Esophagus muscularis mucosa (tissue), 4 donors: ENCODE data around the gene SAMD10. TPM values are rescaled to one million over a fixed set of nuclear protein-coding genes. Genes with fewer than 3 reads are reported as not detected.

ENCODE experiments used
- DNase-seq: peaks from one replicate; pipeline ENCODE4 v3.0.0-alpha.2; 2017; ENCODE audit errors: extremely low spot score
- H3K27ac ChIP-seq, 4 donors: fragments of 200-600 bp; sonication (generic); replicated peaks in 1 of 4; 1 replicate in 3 of 4; 2 replicates in 1 of 4; pipeline ENCODE4 v1.5.1; 2016 to 2019; ENCODE audit warnings: mild to moderate bottlenecking in 1 of 4
- H3K27me3 ChIP-seq, 4 donors: fragments of 200-600 bp; sonication (generic); one replicate each; pipeline versions ENCODE4 v1.5.1 to v1.6.0; 2016 to 2019
- H3K36me3 ChIP-seq, 4 donors: fragments of 200-600 bp; sonication (generic); one replicate each; pipeline ENCODE4 v1.5.1; 2016 to 2019
- H3K4me1 ChIP-seq, 4 donors: fragments of 200-600 bp; sonication (generic); one replicate each; pipeline ENCODE4 v1.5.1; 2016 to 2019
- H3K4me3 ChIP-seq, 4 donors: fragments of 200-600 bp; sonication (generic); 1 replicate in 2 of 4; 2 replicates in 2 of 4; pipeline ENCODE4 v1.5.1; 2016 to 2019; ENCODE audit warnings: mild to moderate bottlenecking in 4 of 4, moderate library complexity in 1 of 4
- H3K9me3 ChIP-seq, 4 donors: fragments of 200-600 bp; sonication (generic); 1 replicate in 3 of 4; 2 replicates in 1 of 4; pipeline ENCODE4 v1.5.1; 2016 to 2019
- CTCF ChIP-seq, 3 experiments: fragments of 200-600 bp in 2 of 3; fragments of 450-650 bp in 1 of 3; sonication (generic) in 2 of 3; IDR thresholded peaks; one replicate each; pipeline ENCODE4 v1.5.1; 2017 to 2019; ENCODE audit warnings: antibody characterized with exemption in 3 of 3, mild to moderate bottlenecking in 2 of 3, moderate library complexity in 1 of 3
- EP300 ChIP-seq: sonication (generic); formaldehyde crosslinking; IDR thresholded peaks from one replicate; pipeline ENCODE4 v1.6.1; 2017; ENCODE audit warnings: antibody characterized with exemption
- POLR2A ChIP-seq: fragments of 450-650 bp; IDR thresholded peaks from one replicate; pipeline ENCODE4 v1.6.1; 2017; ENCODE audit warnings: antibody characterized with exemption, moderate library complexity, mild to moderate bottlenecking, low read depth
- POLR2AphosphoS5 ChIP-seq, 2 donors: sonication (generic); formaldehyde crosslinking; IDR thresholded peaks; one replicate each; pipeline ENCODE4 v1.6.1; 2017; ENCODE audit warnings: antibody characterized with exemption in 2 of 2
- WGBS: methylation state at CpG from one replicate; pipeline ENCODE4 v1.1.5; 2018; 5-methylcytosine and 5-hydroxymethylcytosine counted together
- intact Hi-C: fragments of 100-400 bp; cut with DNase I; formaldehyde crosslinking; loops from one replicate; pipeline ENCODE4 v1.15.1; 2023
- total RNA-seq, 4 donors: library from RNA; depleted of rRNA; stranded (reverse); fragments of >200 nt; gene quantifications; one replicate each; pipeline versions ENCODE4 v1.1.0 to v1.2.1, GENCODE V29; 2016

SAMD10 gene
- total RNA-seq, 4 donors from 2014 or later: 2.1 to 11.7 (median 4.4) TPM

- no peak for TF ChIP-seq EP300
- no peak for TF ChIP-seq POLR2AphosphoS5 (IDR thresholded peaks at IDR 0.05)
- TF ChIP-seq POLR2A: no peak
- no peak for TF ChIP-seq CTCF (IDR thresholded peaks at IDR 0.05)
- intact Hi-C loops: no loop called here
- WGBS: 94% methylated on average over 20 of the region's 27 CpGs
- Histone ChIP-seq H3K27ac (no peak overlapping the region), H3K36me3 (peaks cover 23 to 57% (median 53%) of the 10 kb centered on the region in 4 donors), H3K4me3 (no peak overlapping the region), H3K27me3 (no peaks in the 10 kb centered on the region), H3K4me1 (peaks cover 16 to 29% (median 20%) of the 10 kb centered on the region in 4 donors), H3K9me3 (no peaks in the 10 kb centered on the region)
- no peak for DNase-seq
These were observed 13.1 kb downstream of the SAMD10 start for GRCh38 chr20:63966172-63966943.

DNA sequence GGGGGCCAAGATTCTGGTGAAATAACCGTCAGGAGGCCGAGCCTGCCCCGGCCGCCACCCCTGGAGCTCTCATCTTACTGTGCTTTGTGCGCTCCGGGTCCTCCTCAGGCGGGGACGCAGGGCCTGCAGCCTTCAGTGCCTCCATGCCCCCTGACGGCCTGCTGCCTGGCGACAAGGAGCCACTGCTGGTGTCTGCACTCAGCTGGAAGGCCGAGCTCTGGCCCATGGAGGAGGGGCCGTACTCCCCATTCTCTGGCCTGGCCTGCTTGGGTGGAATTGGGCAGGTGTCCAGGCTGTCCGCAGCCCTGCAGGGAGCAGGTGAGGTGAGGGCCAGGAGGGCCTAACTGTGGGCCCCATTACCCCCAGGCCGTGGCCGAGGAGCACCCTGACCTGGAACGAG, 15.0 kb downstream of the SAMD10 start:
- H3K4me1 ChIP-seq: peaks cover 9 to 20% (median 12%) of the 10 kb centered on the region in 4 donors
- 88% methylated on average over 16 of the region's 16 CpGs for WGBS
- no peak for DNase-seq
- H3K4me3 ChIP-seq: no peak overlapping the region
- intact Hi-C loops: no loop called here
- no peak overlapping the region for H3K27ac ChIP-seq
- peaks cover 25 to 76% (median 71%) of the 10 kb centered on the region in 4 donors for H3K36me3 ChIP-seq
- no peaks in the 10 kb centered on the region for H3K27me3 ChIP-seq
- no peak for TF ChIP-seq EP300
- no peak for TF ChIP-seq POLR2A
- TF ChIP-seq POLR2AphosphoS5 (IDR thresholded peaks at IDR 0.05): no peak
- no peak for TF ChIP-seq CTCF (IDR thresholded peaks at IDR 0.05)
- no peaks in the 10 kb centered on the region for H3K9me3 ChIP-seq

DNA sequence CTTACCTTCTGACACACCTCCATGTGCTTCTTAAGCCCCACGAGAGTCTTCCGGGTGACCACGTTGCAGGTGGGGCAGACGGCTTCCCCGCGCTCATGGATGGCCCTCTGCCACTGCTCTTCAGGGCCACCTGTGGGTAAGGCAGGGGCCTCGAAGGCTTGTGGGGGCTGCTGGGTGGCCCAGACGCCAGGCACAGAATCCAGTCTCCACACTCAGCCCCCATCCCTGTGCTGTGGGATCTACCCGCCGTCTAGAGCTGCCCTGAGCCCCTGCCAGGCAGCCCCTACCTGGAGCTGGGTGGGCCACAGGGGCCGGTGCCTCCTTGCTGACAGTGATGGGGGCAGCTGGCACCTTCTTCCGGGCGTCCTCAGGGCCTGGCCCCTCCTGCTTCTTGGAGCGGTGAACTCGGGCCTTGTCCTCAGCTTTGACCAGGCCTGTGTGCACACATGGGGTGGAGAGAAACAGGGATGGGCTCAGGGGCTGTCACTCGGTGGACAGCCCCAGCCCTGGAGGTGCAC, 15.6 kb downstream of the SAMD10 start:
- H3K36me3 ChIP-seq: peaks cover 25 to 82% (median 76%) of the 10 kb centered on the region in 4 donors
- 98% methylated on average over 11 of the region's 16 CpGs for WGBS
- DNase-seq: no peak
- H3K27me3 ChIP-seq: no peaks in the 10 kb centered on the region
- no peaks in the 10 kb centered on the region for H3K9me3 ChIP-seq
- intact Hi-C loops: no loop called here
- TF ChIP-seq POLR2AphosphoS5 (IDR thresholded peaks at IDR 0.05) (no peak), POLR2A (no peak), EP300 (no peak), CTCF (IDR thresholded peaks at IDR 0.05) (no peak)
- peaks cover 6 to 14% (median 8%) of the 10 kb centered on the region in 4 donors for H3K4me1 ChIP-seq
- H3K4me3 ChIP-seq: no peak overlapping the region
- H3K27ac ChIP-seq: no peak overlapping the region

DNA sequence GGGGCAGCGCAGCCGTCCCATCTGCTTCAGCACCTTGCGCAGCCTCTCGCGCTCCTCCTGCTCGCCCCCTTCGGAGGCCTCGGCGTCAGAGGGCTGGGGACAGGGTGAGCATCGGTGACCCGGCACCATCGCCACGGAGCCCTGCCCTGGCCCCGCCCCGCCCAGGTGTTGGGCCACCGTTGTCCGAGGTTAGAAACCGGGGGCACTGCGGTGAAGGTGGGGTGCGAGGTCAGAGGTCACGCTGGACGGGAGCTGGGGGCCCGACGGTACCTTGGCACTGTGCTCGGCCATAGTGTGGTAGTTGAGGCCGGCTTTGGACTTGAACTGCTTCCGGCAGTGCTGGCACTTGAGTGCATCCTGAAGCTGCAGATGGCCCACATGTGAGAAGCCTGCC, 16.1 kb downstream of the SAMD10 start:
- H3K27me3 ChIP-seq: no peaks in the 10 kb centered on the region
- WGBS: 90% methylated on average over 15 of the region's 27 CpGs
- H3K36me3 ChIP-seq: peaks cover 25 to 87% (median 78%) of the 10 kb centered on the region in 4 donors
- H3K27ac ChIP-seq: no peak overlapping the region
- no peaks in the 10 kb centered on the region for H3K9me3 ChIP-seq
- TF ChIP-seq CTCF (IDR thresholded peaks at IDR 0.05): no peak
- no peak for TF ChIP-seq POLR2AphosphoS5 (IDR thresholded peaks at IDR 0.05)
- no peak for TF ChIP-seq EP300
- no peak for TF ChIP-seq POLR2A
- intact Hi-C loops: no loop called here
- no peak for DNase-seq
- no peak overlapping the region for H3K4me3 ChIP-seq
- peaks cover 1 to 10% (median 3%) of the 10 kb centered on the region in 4 donors for H3K4me1 ChIP-seq
